Adrenal gland (tissue), 5 donors: ENCODE measurements around the gene FUT4.

Experiments
- CTCF ChIP-seq, 6 experiments: fragments of 450-650 bp in 4 of 6; fragments of 200-600 bp in 2 of 6; sonication (generic) in 1 of 6; IDR thresholded peaks; 1 replicate in 5 of 6; 2 replicates in 1 of 6; pipeline versions ENCODE4 v1.5.1 to v1.8.0; 2016 to 2021; ENCODE audit warnings: antibody characterized with exemption in 6 of 6, mild to moderate bottlenecking in 2 of 6, moderate library complexity in 1 of 6
- POLR2A ChIP-seq, 2 donors: fragments of 450-650 bp; IDR thresholded peaks; one replicate each; pipeline ENCODE4 v1.6.1; 2017; ENCODE audit warnings: antibody characterized with exemption in 2 of 2, mild to moderate bottlenecking in 2 of 2, moderate library complexity in 1 of 2
- donor health status: DM: no; HTN: no; CAD: no.

- TF ChIP-seq CTCF (IDR thresholded peaks at IDR 0.05) (no peak), POLR2A (IDR thresholded peaks at IDR 0.05) (no peak)
Observed at GRCh38 chr11:94516725-94517124, 27.0 kb upstream of the FUT4 start.
